ENCODE measurements around the gene PTPRN2.
"Not testable (repeated sequence)": the region's sequence is repeated elsewhere in the genome, so short reads cannot be mapped to it uniquely, and the experiment has no call there.

The PTPRN2 gene

GRCh38 chr7:157937406-157937805 lies 650.2 kb downstream of the PTPRN2 start:
- TF ChIP-seq CTCF (IDR thresholded peaks at IDR 0.05; ENCODE audit: low read depth, low read length): no peak
- H3K4me3 ChIP-seq (ENCODE audit: low read depth, low read length): no peak overlapping the region
- DNase-seq (ENCODE audit: low read depth): no peak

GRCh38 chr7:157936976-157937375 lies 650.6 kb downstream of the PTPRN2 start:
- DNase-seq (ENCODE audit: low read depth): no peak
- no peak for TF ChIP-seq MYC (IDR thresholded peaks at IDR 0.05; ENCODE audit: low read depth, low read length)
- no peak for TF ChIP-seq POLR2A (IDR thresholded peaks at IDR 0.05; ENCODE audit: extremely low read depth, insufficient read length)
- no peak for TF ChIP-seq CTCF (IDR thresholded peaks at IDR 0.05; ENCODE audit: low read depth, low read length)
- TF ChIP-seq, protein P1, sequence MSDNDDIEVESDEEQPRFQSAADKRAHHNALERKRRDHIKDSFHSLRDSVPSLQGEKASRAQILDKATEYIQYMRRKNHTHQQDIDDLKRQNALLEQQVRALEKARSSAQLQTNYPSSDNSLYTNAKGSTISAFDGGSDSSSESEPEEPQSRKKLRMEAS (IDR thresholded peaks at IDR 0.05; ENCODE audit: low read depth, low read length): no peak
- H3K4me3 ChIP-seq (ENCODE audit: low read depth, low read length): no peak overlapping the region

- not testable (repeated sequence) for DNase-seq (ENCODE audit: low read depth); H3K4me3 ChIP-seq (ENCODE audit: low read depth, low read length)
Measured at GRCh38 chr7:157935721-157936120, 651.9 kb downstream of the PTPRN2 start.

- H3K4me3 ChIP-seq (ENCODE audit: low read depth, low read length): not testable (repeated sequence)
- peak; percentile 10 for DNase-seq (ENCODE audit: low read depth)
Measured at GRCh38 chr7:157933219-157934155, 654.1 kb downstream of the PTPRN2 start.

DNA sequence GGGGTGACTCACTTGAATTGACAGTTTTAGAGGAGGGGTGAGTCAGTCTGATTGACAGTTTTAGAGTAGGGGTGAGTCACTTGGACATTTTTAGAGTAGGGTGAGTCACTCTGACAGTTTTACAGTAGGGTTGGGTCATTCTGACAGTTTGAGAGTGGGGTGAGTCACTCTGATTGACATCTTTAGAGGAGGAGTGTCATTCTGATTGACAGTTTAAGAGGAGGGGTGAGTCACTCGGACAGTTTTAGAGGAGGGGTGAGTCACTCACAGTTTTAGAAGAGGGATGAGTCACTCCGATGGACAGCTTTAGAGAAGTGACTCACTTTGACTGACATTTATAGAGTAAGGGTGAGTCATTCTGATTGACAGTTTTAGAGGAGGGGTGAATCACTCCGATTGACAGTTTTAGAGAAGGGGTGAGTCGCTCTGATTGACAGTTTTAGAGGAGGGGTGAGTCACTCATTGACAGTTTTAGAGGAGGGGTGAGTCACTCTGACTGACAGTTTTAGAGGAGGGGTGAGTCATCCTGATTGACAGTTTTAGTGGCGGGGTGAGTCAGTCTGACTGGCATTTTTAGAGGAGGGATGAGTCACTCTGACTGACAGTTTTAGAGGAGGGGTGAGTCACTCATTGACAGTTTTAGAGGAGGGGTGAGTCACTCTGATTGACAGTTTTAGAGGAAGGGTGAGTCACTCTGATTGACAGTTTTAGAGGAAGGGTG lies 655.0 kb downstream of the PTPRN2 start:
- H3K4me3 ChIP-seq (ENCODE audit: low read depth, low read length): no peak overlapping the region
- no peak for TF ChIP-seq POLR2A (IDR thresholded peaks at IDR 0.05; ENCODE audit: extremely low read depth, insufficient read length)
- no peak for TF ChIP-seq CTCF (IDR thresholded peaks at IDR 0.05; ENCODE audit: low read depth, low read length)
- TF ChIP-seq MYC (IDR thresholded peaks at IDR 0.05; ENCODE audit: low read depth, low read length): no peak
- TF ChIP-seq, protein P1 (IDR thresholded peaks at IDR 0.05; ENCODE audit: low read depth, low read length): no peak
- DNase-seq (ENCODE audit: low read depth): peak; percentile 47

GRCh38 chr7:157930926-157931466 lies 656.6 kb downstream of the PTPRN2 start:
- TF ChIP-seq, protein P1 (IDR thresholded peaks at IDR 0.05; ENCODE audit: low read depth, low read length): no peak
- TF ChIP-seq CTCF (IDR thresholded peaks at IDR 0.05; ENCODE audit: low read depth, low read length) (no peak), POLR2A (IDR thresholded peaks at IDR 0.05; ENCODE audit: extremely low read depth, insufficient read length) (no peak), MYC (IDR thresholded peaks at IDR 0.05; ENCODE audit: low read depth, low read length) (no peak)
- no peak overlapping the region for H3K4me3 ChIP-seq (ENCODE audit: low read depth, low read length)

More at GRCh38 chr7:157930926-157931466, 656.6 kb downstream of the PTPRN2 start:
- DNase-seq (ENCODE audit: low read depth): no peak
